Measurements from ENCODE around the gene MAST3. TPM values are rescaled to one million over a fixed set of nuclear protein-coding genes. Genes with fewer than 3 reads are reported as not detected.

The MAST3 gene
- polyA plus RNA-seq, 3 donors = 6.8 to 34.0 (median 12.4) TPM

- H3K27me3 Mint-ChIP-seq (ENCODE audit: low read depth in 3 of 3) = peaks cover 0 to 4% (median 0%) of the 10 kb centered on the region in 3 donors
- Histone ChIP-seq H3K9ac (ENCODE audit: insufficient read depth, low read length, poor library complexity, severe bottlenecking) (peak overlapping the region; percentile 83), H3K79me2 (ENCODE audit: insufficient read depth, low read length) (peaks cover 13% of the 10 kb centered on the region), H3K9me3 (replicated peaks in 1 of 2; ENCODE audit: control insufficient read depth in 1 of 2, insufficient read depth in 1 of 2, low read length in 2 of 2) (no peaks in the 10 kb centered on the region), H3K27me3 (ENCODE audit: control insufficient read depth in 2 of 2, insufficient read depth in 2 of 2, low read length in 2 of 2) (no peaks in the 10 kb centered on the region), H3K27ac (ENCODE audit: low read depth in 1 of 2, low read length in 2 of 2) (peak overlapping the region; percentile 41 to 75), H3K4me1 (ENCODE audit: control insufficient read depth in 1 of 2, insufficient read depth in 2 of 2, low read length in 2 of 2) (peaks cover 29 to 37% of the 10 kb centered on the region in 2 donors), H3K36me3 (replicated peaks in 1 of 2; ENCODE audit: control insufficient read depth in 1 of 2, insufficient read depth in 2 of 2, low read length in 2 of 2) (peaks cover 18 to 24% of the 10 kb centered on the region in 2 donors), H3K4me3 (replicated peaks in 1 of 3; ENCODE audit: low read depth in 2 of 3, low read length in 3 of 3) (peak overlapping the region; percentile 62 to 88 (median 64)), H3K4me2 (replicated peaks; ENCODE audit: extremely low read depth, low read length, poor library complexity, severe bottlenecking) (peak overlapping the region; percentile 100), H4K20me1 (ENCODE audit: insufficient read depth, low read length) (peaks cover 10% of the 10 kb centered on the region), H2AFZ (ENCODE audit: insufficient read depth, low read depth, low read length, poor library complexity, severe bottlenecking) (peak overlapping the region; percentile 59)
- H3K9me3 Mint-ChIP-seq = no peaks in the 10 kb centered on the region
- peaks cover 28% of the 10 kb centered on the region for H3K4me1 Mint-ChIP-seq
- peaks cover 29 to 43% of the 10 kb centered on the region in 2 donors for H3K36me3 Mint-ChIP-seq
- WGBS (ENCODE audit: insufficient coverage) = 5% methylated on average over 37 of the region's 46 CpGs
- H3K27ac Mint-ChIP-seq = peak overlapping the region; percentile 84 to 96 (median 88)
- DNase-seq = no peak
- intact Hi-C loops (cut with micrococcal nuclease) = loop anchor here in 1 of 2 donors (5.0 kb wide), 2 partner anchors 41 to 129 kb away; partner anchors contain the start of genes LSM4 and PIK3R2
- peak overlapping the region; percentile 80 to 87 for H3K4me3 Mint-ChIP-seq
- TF ChIP-seq CTCF (IDR thresholded peaks at IDR 0.05) = no peak
Measured at GRCh38 chr19:18193388-18194180, 96.0 kb downstream of the MAST3 start.

- peak overlapping the region in 2 of 3 experiments; percentile 64 to 88 for H3K4me3 ChIP-seq (replicated peaks in 1 of 3; ENCODE audit: low read depth in 2 of 3, low read length in 3 of 3)
Measured at GRCh38 chr19:18194181-18194530, 96.6 kb downstream of the MAST3 start.

More at GRCh38 chr19:18194181-18194530, 96.6 kb downstream of the MAST3 start:
- Histone ChIP-seq H4K20me1 (ENCODE audit: insufficient read depth, low read length) (peaks cover 10% of the 10 kb centered on the region), H3K4me2 (replicated peaks; ENCODE audit: extremely low read depth, low read length, poor library complexity, severe bottlenecking) (peak overlapping the region; percentile 100), H3K9ac (ENCODE audit: insufficient read depth, low read length, poor library complexity, severe bottlenecking) (no peak overlapping the region), H3K4me1 (ENCODE audit: control insufficient read depth in 1 of 2, insufficient read depth in 2 of 2, low read length in 2 of 2) (peaks cover 29 to 37% of the 10 kb centered on the region in 2 donors), H3K27me3 (ENCODE audit: control insufficient read depth in 2 of 2, insufficient read depth in 2 of 2, low read length in 2 of 2) (no peaks in the 10 kb centered on the region), H2AFZ (ENCODE audit: insufficient read depth, low read depth, low read length, poor library complexity, severe bottlenecking) (no peak overlapping the region), H3K27ac (ENCODE audit: low read depth in 1 of 2, low read length in 2 of 2) (peak overlapping the region in 1 of 2 donors; percentile 75), H3K9me3 (replicated peaks in 1 of 2; ENCODE audit: control insufficient read depth in 1 of 2, insufficient read depth in 1 of 2, low read length in 2 of 2) (no peaks in the 10 kb centered on the region), H3K36me3 (replicated peaks in 1 of 2; ENCODE audit: control insufficient read depth in 1 of 2, insufficient read depth in 2 of 2, low read length in 2 of 2) (peaks cover 20 to 29% of the 10 kb centered on the region in 2 donors), H3K79me2 (ENCODE audit: insufficient read depth, low read length) (peaks cover 13% of the 10 kb centered on the region)
- Mint-ChIP-seq H3K9me3 (no peaks in the 10 kb centered on the region), H3K27me3 (ENCODE audit: low read depth in 3 of 3) (peaks cover 0 to 4% (median 0%) of the 10 kb centered on the region in 3 donors), H3K4me3 (peak overlapping the region; percentile 80 to 87), H3K27ac (peak overlapping the region in 5 of 7 donors; percentile 46 to 92 (median 88)), H3K36me3 (peaks cover 29 to 47% of the 10 kb centered on the region in 2 donors), H3K4me1 (peaks cover 28% of the 10 kb centered on the region)
- no peak for DNase-seq
- WGBS (ENCODE audit: insufficient coverage) = 60% methylated on average over 8 of the region's 12 CpGs
- intact Hi-C loops (cut with micrococcal nuclease) = loop anchor here in 1 of 2 donors (5.0 kb wide), 2 partner anchors 42 to 128 kb away; partner anchors contain the start of genes LSM4 and PIK3R2
- TF ChIP-seq CTCF (IDR thresholded peaks at IDR 0.05) = no peak

Data from CD14-positive monocyte (primary cell).